H1 (cell line): Measurements from ENCODE around the gene ATP4A.

Source experiments
- CTBP2 ChIP-seq: IDR thresholded peaks from 2 replicates; pipeline ENCODE4 v1.7.0; 2011; ENCODE audit warnings: borderline replicate concordance, mild to moderate bottlenecking, moderate library complexity, mixed read lengths, low read length; ENCODE audit not compliant: insufficient read depth, insufficient read length
- CTCF ChIP-seq, 3 experiments: IDR thresholded peaks; 1 replicate in 2 of 3; 2 replicates in 1 of 3; pipeline versions ENCODE4 v1.5.1 to v1.6.1; 2011; ENCODE audit warnings: low read length in 3 of 3, mild to moderate bottlenecking in 3 of 3, inconsistent platforms in 2 of 3, low read depth in 1 of 3, moderate library complexity in 1 of 3; ENCODE audit not compliant: insufficient read depth in 1 of 3; ENCODE audit errors: control extremely low read depth in 1 of 3
- EZH2 ChIP-seq: fragments of 200-600 bp; sonication (generic); IDR thresholded peaks from 2 replicates; pipeline ENCODE4 v1.7.1; 2012; ENCODE audit warnings: low read depth, mild to moderate bottlenecking, moderate library complexity, low read length, inconsistent platforms; ENCODE audit not compliant: severe bottlenecking
- GABPA ChIP-seq: IDR thresholded peaks from 2 replicates; pipeline ENCODE4 v1.6.1; 2011; ENCODE audit warnings: mild to moderate bottlenecking, low read length, moderate library complexity, borderline replicate concordance; ENCODE audit not compliant: insufficient read depth
- KDM4A ChIP-seq: IDR thresholded peaks from one replicate; pipeline ENCODE4 v1.7.1; 2012; ENCODE audit warnings: low read depth, mild to moderate bottlenecking, moderate library complexity, low read length, inconsistent platforms; ENCODE audit not compliant: severe bottlenecking
- MAFK ChIP-seq: IDR thresholded peaks from 2 replicates; pipeline ENCODE4 v1.6.1; 2012; ENCODE audit warnings: low read depth, mild to moderate bottlenecking, improper control_type of control experiment, low read length
- MAX ChIP-seq: IDR thresholded peaks from 2 replicates; pipeline ENCODE4 v1.6.1; 2012; ENCODE audit warnings: inconsistent platforms
- POLR2AphosphoS5 ChIP-seq: IDR thresholded peaks from 2 replicates; pipeline ENCODE4 v1.6.1; 2011; ENCODE audit warnings: low read depth, low read length
- RFX5 ChIP-seq: IDR thresholded peaks from 2 replicates; pipeline ENCODE4 v1.6.1; 2011; ENCODE audit warnings: low read depth, low read length, improper control_type of control experiment, borderline replicate concordance
- TCF12 ChIP-seq: IDR thresholded peaks from 2 replicates; pipeline ENCODE4 v1.6.1; 2011; ENCODE audit warnings: low read depth, mild to moderate bottlenecking, low read length
- TEAD4 ChIP-seq: IDR thresholded peaks from 2 replicates; pipeline ENCODE4 v1.6.1; 2012; ENCODE audit warnings: low read depth, low read length, inconsistent platforms, mixed read lengths

- no peak for TF ChIP-seq RFX5
- no peak for TF ChIP-seq MAFK
- TF ChIP-seq POLR2AphosphoS5: no peak
- no peak for TF ChIP-seq CTCF (IDR thresholded peaks at IDR 0.05; ENCODE audit: control extremely low read depth in 1 of 3, insufficient read depth in 1 of 3, low read depth in 1 of 3, low read length in 3 of 3)
- no peak for TF ChIP-seq EZH2
- TF ChIP-seq TEAD4: no peak
- TF ChIP-seq KDM4A: no peak
- TF ChIP-seq TCF12: no peak
- TF ChIP-seq GABPA: no peak
- no peak for TF ChIP-seq CTBP2
- no peak for TF ChIP-seq MAX
Observed at GRCh38 chr19:35585848-35586247, 22.4 kb upstream of the ATP4A start, which contains the start of gene PMIS2.
